Right lobe of liver (tissue), 6 donors: ENCODE results near the gene KBTBD13. TPM values are rescaled to one million over a fixed set of nuclear protein-coding genes. Genes with fewer than 3 reads are reported as not detected.

Source experiments
- ATAC-seq, 4 donors: fragments of 200-7000 bp; cut with Tn5 transposase; one replicate each; pipeline ENCODE4 v1.9.1; 2020; ENCODE audit warnings: mild to moderate bottlenecking in 4 of 4, moderate library complexity in 4 of 4
- DNase-seq, 3 donors: peaks; one replicate each; pipeline ENCODE4 v3.0.0-alpha.2; 2020
- H3K27ac ChIP-seq, 3 donors: fragments of 200-600 bp; one replicate each; pipeline ENCODE4 v1.8.0; 2022
- H3K27me3 ChIP-seq, 2 donors: fragments of 200-600 bp; one replicate each; pipeline ENCODE4 v1.8.0; 2022
- H3K36me3 ChIP-seq, 4 donors: fragments of 200-600 bp; sonication (generic) in 1 of 4; one replicate each; pipeline versions ENCODE4 v1.5.1 to v1.8.0; 2017 to 2022; ENCODE audit warnings: control low read depth in 1 of 4
- H3K4me1 ChIP-seq, 4 donors: fragments of 200-600 bp; sonication (generic) in 1 of 4; one replicate each; pipeline versions ENCODE4 v1.5.1 to v1.8.0; 2017 to 2022; ENCODE audit warnings: control low read depth in 1 of 4
- H3K4me3 ChIP-seq, 3 donors: fragments of 200-600 bp; one replicate each; pipeline ENCODE4 v1.8.0; 2022
- H3K9me3 ChIP-seq, 4 donors: fragments of 200-600 bp; sonication (generic) in 1 of 4; one replicate each; pipeline versions ENCODE4 v1.5.1 to v1.8.0; 2017 to 2022; ENCODE audit warnings: control low read depth in 1 of 4
- CTCF ChIP-seq, 4 donors: fragments of 200-600 bp in 3 of 4; fragments of 450-650 bp in 1 of 4; IDR thresholded peaks; one replicate each; pipeline versions ENCODE4 v1.5.1 to v1.8.0; 2016 to 2022; ENCODE audit warnings: antibody characterized with exemption in 4 of 4, mild to moderate bottlenecking in 2 of 4
- POLR2A ChIP-seq: fragments of 450-650 bp; IDR thresholded peaks from one replicate; pipeline ENCODE4 v1.6.1; 2017; ENCODE audit warnings: antibody characterized with exemption, mild to moderate bottlenecking
- WGBS: methylation state at CpG from one replicate; pipeline ENCODE4 v1.1.6; 2018; ENCODE audit warnings: low coverage, low lambda C conversion rate; ENCODE audit not compliant: insufficient coverage; ENCODE audit errors: missing lambda C conversion rate; 5-methylcytosine and 5-hydroxymethylcytosine counted together
- intact Hi-C, 2 donors: fragments of 100-400 bp; cut with DNase I; formaldehyde crosslinking; loops; one replicate each; pipeline versions ENCODE4 v1.11.2 to v1.14.1; 2022
- total RNA-seq, 6 experiments: library from RNA; depleted of rRNA in 2 of 6; stranded (reverse); fragments of >200 nt in 2 of 6; fragmentation: NEBNext Ultra II Directional in 3 of 6; extraction: Animal tissue kit (Norgen Biotek cat#: 25700) in 3 of 6; gene quantifications; one replicate each; pipeline versions ENCODE4 v1.1.0 to v1.2.4, GENCODE V29; 2016 to 2023
- donor health status: DM: no; HTN: yes; CAD: no.
- donor health status: DM: no; HTN: no; CAD: no.
- donor health status: DM: no; HTN: no; CAD: no.
- donor health status: DM: no; HTN: yes; CAD: no.
- donor health status: DM: no; HTN: yes; CAD: no.

KBTBD13 gene
- total RNA-seq, 6 experiments from 2014 or later = not detected

- Histone ChIP-seq H3K9me3 (no peaks in the 10 kb centered on the region), H3K27ac (peak overlapping the region in 1 of 3 donors; percentile 71), H3K4me3 (no peak overlapping the region), H3K27me3 (no peaks in the 10 kb centered on the region), H3K4me1 (peaks cover 0 to 31% (median 13%) of the 10 kb centered on the region in 4 donors), H3K36me3 (peaks cover 0 to 18% (median 7%) of the 10 kb centered on the region in 4 donors)
- no peak for TF ChIP-seq CTCF (IDR thresholded peaks at IDR 0.05)
- TF ChIP-seq POLR2A = peak; percentile 43
- intact Hi-C loops = no loop called here
- 37% methylated on average over 7 of the region's 14 CpGs for WGBS
- ATAC-seq (peak; percentile 9 to 78 (median 58)), DNase-seq (peak; percentile 49 to 88 (median 64))
Observed at GRCh38 chr15:65094294-65094995, 17.9 kb downstream of the KBTBD13 start.

GRCh38 chr15:65095011-65095746, 18.6 kb downstream of the KBTBD13 start:
- Histone ChIP-seq H3K27ac (peak overlapping the region in 1 of 3 donors; percentile 71), H3K9me3 (no peaks in the 10 kb centered on the region), H3K4me1 (peaks cover 0 to 24% (median 8%) of the 10 kb centered on the region in 4 donors), H3K27me3 (no peaks in the 10 kb centered on the region), H3K36me3 (peaks cover 0 to 22% (median 10%) of the 10 kb centered on the region in 4 donors), H3K4me3 (no peak overlapping the region)
- 45% methylated on average over 3 of the region's 5 CpGs for WGBS
- ATAC-seq (peak; percentile 49 to 68 (median 55)), DNase-seq (peak in 2 of 3 donors; percentile 63 to 76)
- intact Hi-C loops = loop anchor here in 1 of 2 donors (5.0 kb wide), 1 partner anchor 43 kb away; no protein-coding TSS in a partner anchor
- TF ChIP-seq POLR2A = no peak
- no peak for TF ChIP-seq CTCF (IDR thresholded peaks at IDR 0.05)

- intact Hi-C loops = loop anchor here in 1 of 2 donors (5.0 kb wide), 1 partner anchor 43 kb away; no protein-coding TSS in a partner anchor
Observed at GRCh38 chr15:65095747-65096104, 19.2 kb downstream of the KBTBD13 start.

More at GRCh38 chr15:65095747-65096104, 19.2 kb downstream of the KBTBD13 start:
- ATAC-seq (no peak), DNase-seq (peak in 1 of 3 donors; percentile 28)
- H3K4me3 ChIP-seq = no peak overlapping the region
- peaks cover 0 to 22% (median 10%) of the 10 kb centered on the region in 4 donors for H3K36me3 ChIP-seq
- H3K27ac ChIP-seq = peak overlapping the region in 1 of 3 donors; percentile 71
- H3K4me1 ChIP-seq = peaks cover 0 to 19% (median 7%) of the 10 kb centered on the region in 4 donors
- WGBS = no CpG with 5 or more reads among the region's 6 CpGs
- no peak for TF ChIP-seq POLR2A
- TF ChIP-seq CTCF (IDR thresholded peaks at IDR 0.05) = no peak
- H3K9me3 ChIP-seq = no peaks in the 10 kb centered on the region
- no peaks in the 10 kb centered on the region for H3K27me3 ChIP-seq
